8988T (cell line): Measurements from ENCODE around the gene NR1D1.

ENCODE experiments used
- DNase-seq: peaks from one replicate; pipeline ENCODE4 v3.0.0; 2011

Gene NR1D1

GRCh38 chr17:40060887-40061608 lies 39.3 kb downstream of the NR1D1 start:
- no peak for DNase-seq

- no peak for DNase-seq
Measured at GRCh38 chr17:40059729-40060475, 40.5 kb downstream of the NR1D1 start.

- DNase-seq, result no peak
Measured at GRCh38 chr17:40058865-40059264, 41.5 kb downstream of the NR1D1 start.

- DNase-seq, result no peak
Measured at GRCh38 chr17:40058186-40058784, 42.1 kb downstream of the NR1D1 start.

- no peak for DNase-seq
Measured at GRCh38 chr17:40056379-40057015, 43.9 kb downstream of the NR1D1 start.
